Endodermal cell (in vitro differentiated cells): ENCODE results near the gene RFLNA. TPM values are rescaled to one million over a fixed set of nuclear protein-coding genes. Genes with fewer than 3 reads are reported as not detected.

Source experiments
- DNase-seq: peaks from one replicate; pipeline ENCODE4 v3.0.0-alpha.2; 2017
- H3K27ac ChIP-seq: 2 replicates; pipeline ENCODE4 v1.5.1; 2013; ENCODE audit warnings: mild to moderate bottlenecking, low read depth, low read length, moderate library complexity
- H3K27me3 ChIP-seq: 2 replicates; pipeline ENCODE4 v1.6.1; 2013; ENCODE audit warnings: mild to moderate bottlenecking, low read length, moderate library complexity; ENCODE audit not compliant: insufficient read depth, control insufficient read depth, poor library complexity, severe bottlenecking
- H3K36me3 ChIP-seq: 2 replicates; pipeline ENCODE4 v1.7.0; 2013; ENCODE audit warnings: mild to moderate bottlenecking, low read length, moderate library complexity; ENCODE audit not compliant: control insufficient read depth, insufficient read depth
- H3K4me1 ChIP-seq: one replicate; pipeline ENCODE4 v1.7.0; 2013; ENCODE audit warnings: low read length; ENCODE audit not compliant: control insufficient read depth, insufficient read depth
- H3K4me3 ChIP-seq: 2 replicates; pipeline ENCODE4 v1.5.1; 2013; ENCODE audit warnings: mild to moderate bottlenecking, low read length, moderate library complexity
- H3K9ac ChIP-seq: 2 replicates; pipeline ENCODE4 v1.6.1; 2013; ENCODE audit warnings: mild to moderate bottlenecking, low read length, moderate library complexity; ENCODE audit not compliant: poor library complexity, severe bottlenecking; ENCODE audit errors: extremely low read depth
- H3K9me3 ChIP-seq: 2 replicates; pipeline ENCODE4 v1.6.1; 2013; ENCODE audit warnings: mild to moderate bottlenecking, low read length, moderate library complexity; ENCODE audit not compliant: control insufficient read depth
- H3K27ac Mint-ChIP-seq: 2 replicates; pipeline ENCODE4 v1.8.0; 2020; ENCODE audit warnings: mixed read lengths
- H3K27me3 Mint-ChIP-seq: 2 replicates; pipeline ENCODE4 v1.8.0; 2021; ENCODE audit warnings: mild to moderate bottlenecking, mixed read lengths; ENCODE audit not compliant: insufficient read depth
- H3K36me3 Mint-ChIP-seq: 2 replicates; pipeline ENCODE4 v1.8.0; 2020; ENCODE audit warnings: low read depth, mixed read lengths
- H3K4me1 Mint-ChIP-seq: 2 replicates; pipeline ENCODE4 v1.8.0; 2020; ENCODE audit warnings: mixed read lengths
- H3K4me3 Mint-ChIP-seq: 2 replicates; pipeline ENCODE4 v1.8.0; 2020; ENCODE audit warnings: mild to moderate bottlenecking, moderate library complexity, mixed read lengths
- H3K9me3 Mint-ChIP-seq: 2 replicates; pipeline ENCODE4 v1.8.0; 2020; ENCODE audit warnings: mild to moderate bottlenecking, mixed read lengths
- WGBS, 2 experiments: methylation state at CpG; one replicate each; pipeline versions ENCODE4 v1.1.5 to v1.1.7; 2013; ENCODE audit warnings: missing lambda C conversion rate in 2 of 2, mixed read lengths in 1 of 2; ENCODE audit not compliant: insufficient coverage in 1 of 2, insufficient read length in 1 of 2; 5-methylcytosine and 5-hydroxymethylcytosine counted together
- total RNA-seq, 2 donors: library from RNA; stranded (reverse); fragmentation: NEBNext Ultra II Directional in 1 of 2; extraction: Animal tissue kit (Norgen Biotek cat#: 25700) in 1 of 2; gene quantifications; 2 replicates in 1 of 2; 3 replicates in 1 of 2; pipeline ENCODE4 v1.2.1, GENCODE V29; 2021
- TF ChIP-seq, protein P1 (sequence below): fragments of 200-600 bp; sonication (generic); conservative IDR thresholded peaks from 2 replicates; pipeline ENCODE4 v1.5.0; 2021; ENCODE audit warnings: antibody characterized with exemption, mild to moderate bottlenecking

Gene RFLNA
- total RNA-seq, 2 donors from 2014 or later: 1.2 to 2.0 TPM

- no peaks in the 10 kb centered on the region for H3K4me1 Mint-ChIP-seq
- H3K4me3 Mint-ChIP-seq: no peak overlapping the region
- WGBS, 2 experiments: 86 to 91% methylated on average over 16 to 24 of the region's 24 CpGs
Measured at GRCh38 chr12:124305776-124306685, 11.1 kb downstream of the RFLNA start.

GRCh38 chr12:124306686-124307555 is 12.0 kb downstream of the RFLNA start:
- H3K9me3 ChIP-seq: no peaks in the 10 kb centered on the region
- no peaks in the 10 kb centered on the region for H3K36me3 Mint-ChIP-seq
- no peaks in the 10 kb centered on the region for H3K9me3 Mint-ChIP-seq
- TF ChIP-seq, protein P1, sequence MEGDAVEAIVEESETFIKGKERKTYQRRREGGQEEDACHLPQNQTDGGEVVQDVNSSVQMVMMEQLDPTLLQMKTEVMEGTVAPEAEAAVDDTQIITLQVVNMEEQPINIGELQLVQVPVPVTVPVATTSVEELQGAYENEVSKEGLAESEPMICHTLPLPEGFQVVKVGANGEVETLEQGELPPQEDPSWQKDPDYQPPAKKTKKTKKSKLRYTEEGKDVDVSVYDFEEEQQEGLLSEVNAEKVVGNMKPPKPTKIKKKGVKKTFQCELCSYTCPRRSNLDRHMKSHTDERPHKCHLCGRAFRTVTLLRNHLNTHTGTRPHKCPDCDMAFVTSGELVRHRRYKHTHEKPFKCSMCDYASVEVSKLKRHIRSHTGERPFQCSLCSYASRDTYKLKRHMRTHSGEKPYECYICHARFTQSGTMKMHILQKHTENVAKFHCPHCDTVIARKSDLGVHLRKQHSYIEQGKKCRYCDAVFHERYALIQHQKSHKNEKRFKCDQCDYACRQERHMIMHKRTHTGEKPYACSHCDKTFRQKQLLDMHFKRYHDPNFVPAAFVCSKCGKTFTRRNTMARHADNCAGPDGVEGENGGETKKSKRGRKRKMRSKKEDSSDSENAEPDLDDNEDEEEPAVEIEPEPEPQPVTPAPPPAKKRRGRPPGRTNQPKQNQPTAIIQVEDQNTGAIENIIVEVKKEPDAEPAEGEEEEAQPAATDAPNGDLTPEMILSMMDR: no peak
- no peaks in the 10 kb centered on the region for H3K4me1 Mint-ChIP-seq
- no peak overlapping the region for H3K27ac ChIP-seq
- H3K4me3 ChIP-seq: no peak overlapping the region
- no peak overlapping the region for H3K4me3 Mint-ChIP-seq
- 89 to 91% methylated on average over 15 to 28 of the region's 28 CpGs for WGBS, 2 experiments
- peaks cover 2% of the 10 kb centered on the region for H3K27me3 Mint-ChIP-seq
- H3K9ac ChIP-seq: no peak overlapping the region
- DNase-seq: no peak
- no peak overlapping the region for H3K27ac Mint-ChIP-seq
- no peaks in the 10 kb centered on the region for H3K27me3 ChIP-seq
- H3K36me3 ChIP-seq: no peaks in the 10 kb centered on the region
- H3K4me1 ChIP-seq: no peaks in the 10 kb centered on the region

More at GRCh38 chr12:124305776-124306685, 11.1 kb downstream of the RFLNA start:
- Histone ChIP-seq H3K27ac (no peak overlapping the region), H3K4me3 (no peak overlapping the region), H3K27me3 (no peaks in the 10 kb centered on the region), H3K4me1 (peaks cover 4% of the 10 kb centered on the region), H3K9ac (no peak overlapping the region), H3K36me3 (no peaks in the 10 kb centered on the region), H3K9me3 (no peaks in the 10 kb centered on the region)
- Mint-ChIP-seq H3K9me3 (no peaks in the 10 kb centered on the region), H3K27ac (no peak overlapping the region), H3K27me3 (peaks cover 2% of the 10 kb centered on the region), H3K36me3 (no peaks in the 10 kb centered on the region)
- TF ChIP-seq, protein P1: no peak
- no peak for DNase-seq

- H3K27ac Mint-ChIP-seq: no peak overlapping the region
- H3K27me3 ChIP-seq: no peaks in the 10 kb centered on the region
- H3K4me1 Mint-ChIP-seq: no peaks in the 10 kb centered on the region
- no peaks in the 10 kb centered on the region for H3K9me3 Mint-ChIP-seq
- 92 to 93% methylated on average over 10 of the region's 10 CpGs for WGBS, 2 experiments
- DNase-seq: no peak
- H3K4me1 ChIP-seq: no peaks in the 10 kb centered on the region
- no peaks in the 10 kb centered on the region for H3K9me3 ChIP-seq
- H3K4me3 Mint-ChIP-seq: no peak overlapping the region
- TF ChIP-seq, protein P1: no peak
- H3K27me3 Mint-ChIP-seq: peaks cover 2% of the 10 kb centered on the region
- no peak overlapping the region for H3K9ac ChIP-seq
- H3K27ac ChIP-seq: no peak overlapping the region
- no peaks in the 10 kb centered on the region for H3K36me3 ChIP-seq
- no peak overlapping the region for H3K4me3 ChIP-seq
- H3K36me3 Mint-ChIP-seq: no peaks in the 10 kb centered on the region
Measured at GRCh38 chr12:124307556-124307825, 12.6 kb downstream of the RFLNA start.
